Astrocyte of the spinal cord (primary cell): Measurements from ENCODE around the gene WDR17.
"Not testable (repeated sequence)": the region's sequence is repeated elsewhere in the genome, so short reads cannot be mapped to it uniquely, and the experiment has no call there.

ENCODE experiments used
- DNase-seq: peaks from one replicate; pipeline ENCODE4 v3.0.0; 2011; ENCODE audit warnings: low read depth, low spot score
- H3K4me3 ChIP-seq: 2 replicates; pipeline ENCODE4 v1.5.1; 2011; ENCODE audit warnings: low read depth, mild to moderate bottlenecking, low read length, moderate library complexity
- in situ Hi-C: cut with HindIII; loops from 2 replicates; pipeline ENCODE4 v1.10.0; 2017; ENCODE audit warnings: low sequenced_read_pairs
- TF ChIP-seq, protein P1 (sequence below): IDR thresholded peaks from 2 replicates; pipeline ENCODE4 v1.5.1; 2012; ENCODE audit warnings: low read depth, mild to moderate bottlenecking, low read length, inconsistent platforms

WDR17 gene

DNA sequence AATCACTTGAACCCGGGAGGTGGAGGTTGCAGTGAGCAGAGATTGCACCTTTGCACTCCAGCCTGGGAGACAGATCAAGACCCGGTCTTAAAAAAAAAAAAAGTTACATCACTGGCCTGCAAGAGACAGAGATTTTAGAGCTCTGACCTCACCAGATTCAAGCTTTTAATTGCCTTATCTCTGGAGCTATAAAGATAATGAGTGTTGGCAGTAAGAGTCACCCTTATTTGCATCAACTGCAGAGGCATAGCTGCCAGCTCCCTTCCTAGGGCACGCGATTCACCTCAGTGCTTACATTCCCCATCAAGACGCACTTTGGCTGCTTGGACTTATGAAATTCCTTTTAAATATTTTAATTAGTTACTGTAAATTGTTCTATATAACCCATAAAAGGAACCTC is 142.2 kb downstream of the WDR17 start:
- no peak overlapping the region for H3K4me3 ChIP-seq
- DNase-seq: no peak
- TF ChIP-seq, protein P1, sequence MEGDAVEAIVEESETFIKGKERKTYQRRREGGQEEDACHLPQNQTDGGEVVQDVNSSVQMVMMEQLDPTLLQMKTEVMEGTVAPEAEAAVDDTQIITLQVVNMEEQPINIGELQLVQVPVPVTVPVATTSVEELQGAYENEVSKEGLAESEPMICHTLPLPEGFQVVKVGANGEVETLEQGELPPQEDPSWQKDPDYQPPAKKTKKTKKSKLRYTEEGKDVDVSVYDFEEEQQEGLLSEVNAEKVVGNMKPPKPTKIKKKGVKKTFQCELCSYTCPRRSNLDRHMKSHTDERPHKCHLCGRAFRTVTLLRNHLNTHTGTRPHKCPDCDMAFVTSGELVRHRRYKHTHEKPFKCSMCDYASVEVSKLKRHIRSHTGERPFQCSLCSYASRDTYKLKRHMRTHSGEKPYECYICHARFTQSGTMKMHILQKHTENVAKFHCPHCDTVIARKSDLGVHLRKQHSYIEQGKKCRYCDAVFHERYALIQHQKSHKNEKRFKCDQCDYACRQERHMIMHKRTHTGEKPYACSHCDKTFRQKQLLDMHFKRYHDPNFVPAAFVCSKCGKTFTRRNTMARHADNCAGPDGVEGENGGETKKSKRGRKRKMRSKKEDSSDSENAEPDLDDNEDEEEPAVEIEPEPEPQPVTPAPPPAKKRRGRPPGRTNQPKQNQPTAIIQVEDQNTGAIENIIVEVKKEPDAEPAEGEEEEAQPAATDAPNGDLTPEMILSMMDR: no peak
- in situ Hi-C loops: no loop called here

DNA sequence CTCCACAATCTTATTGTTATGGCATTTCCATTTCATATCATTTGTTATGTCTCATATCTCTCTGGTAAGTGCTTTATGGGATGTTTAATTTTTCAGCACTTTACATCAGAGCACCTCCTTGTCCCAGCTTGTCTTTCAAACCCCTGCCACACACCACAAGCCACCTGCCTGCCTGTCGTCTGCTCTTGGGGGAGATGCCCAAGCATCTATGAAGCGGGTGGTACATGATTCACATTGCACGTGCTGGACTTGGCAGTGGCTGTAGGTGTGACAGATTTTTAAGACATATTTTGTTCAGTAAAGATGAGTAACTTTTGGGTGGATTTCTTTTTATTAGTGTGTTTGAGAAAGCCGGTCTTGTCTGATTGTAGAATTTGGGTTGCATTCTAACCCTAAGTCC is 143.9 kb downstream of the WDR17 start:
- in situ Hi-C loops: no loop called here
- TF ChIP-seq, protein P1: no peak
- no peak for DNase-seq
- no peak overlapping the region for H3K4me3 ChIP-seq

DNA sequence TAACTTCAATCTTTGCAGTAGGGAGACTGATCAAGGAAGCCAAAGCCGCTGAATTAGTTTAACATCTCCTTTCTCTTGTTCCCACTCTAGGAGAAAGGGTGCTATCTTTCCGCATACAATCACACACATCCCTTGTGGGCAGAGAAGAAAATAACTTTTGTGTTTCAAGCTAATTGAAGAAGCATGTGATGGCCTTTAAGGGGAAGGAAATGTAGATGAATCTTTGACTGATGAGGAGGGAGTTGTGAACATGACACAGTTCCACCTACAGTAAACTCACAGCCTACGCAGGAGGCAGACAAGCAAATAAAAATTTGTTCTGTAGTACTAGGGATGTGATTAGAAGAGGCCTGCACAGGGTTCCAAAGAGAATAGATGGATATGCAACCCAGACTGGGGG is 144.5 kb downstream of the WDR17 start:
- in situ Hi-C loops: no loop called here
- TF ChIP-seq, protein P1: no peak
- no peak for DNase-seq
- no peak overlapping the region for H3K4me3 ChIP-seq

DNA sequence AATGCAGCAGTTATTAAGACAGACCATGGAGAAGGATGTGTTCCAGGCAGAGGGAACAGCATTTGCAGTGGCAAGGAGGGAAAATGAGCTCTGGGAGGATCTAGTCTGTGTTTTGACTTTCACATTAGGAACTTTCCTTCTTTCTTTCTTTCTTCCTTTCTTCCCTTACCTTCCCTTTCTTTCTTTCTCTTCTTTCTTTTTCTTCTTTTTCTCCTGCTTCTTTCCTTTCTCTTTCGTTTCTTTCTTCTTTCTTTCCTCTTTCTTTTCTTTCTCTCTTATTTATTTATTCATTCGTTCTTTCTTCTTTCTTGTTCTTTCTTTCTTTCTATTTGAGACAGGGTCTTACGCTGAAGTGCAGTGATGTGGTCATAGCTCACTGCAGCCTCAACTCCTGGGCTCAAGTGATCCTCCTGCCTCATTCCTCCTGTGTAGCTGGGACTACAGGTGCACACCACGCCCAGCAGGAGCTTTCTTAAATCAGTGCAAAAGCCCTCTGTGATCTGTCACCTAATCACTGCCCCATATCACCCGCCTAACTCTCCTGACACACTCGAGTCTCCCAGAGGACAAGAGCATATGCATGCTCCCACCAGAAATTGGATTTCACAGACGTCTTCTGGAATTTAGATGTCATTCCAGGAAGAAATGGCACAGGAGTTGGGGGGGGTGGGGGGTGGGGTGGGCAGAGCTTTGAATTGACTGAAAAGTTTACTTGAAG is 145.1 kb downstream of the WDR17 start:
- no peak overlapping the region for H3K4me3 ChIP-seq
- no peak for DNase-seq
- in situ Hi-C loops: no loop called here
- TF ChIP-seq, protein P1: no peak

- DNase-seq, H3K4me3 ChIP-seq, in situ Hi-C loops: not testable (repeated sequence)
Measured at GRCh38 chr4:176212351-176212750, 146.7 kb downstream of the WDR17 start.

GRCh38 chr4:176217510-176217909 is 151.9 kb downstream of the WDR17 start:
- no peak overlapping the region for H3K4me3 ChIP-seq
- TF ChIP-seq, protein P1: no peak
- DNase-seq: no peak
- in situ Hi-C loops: no loop called here

DNA sequence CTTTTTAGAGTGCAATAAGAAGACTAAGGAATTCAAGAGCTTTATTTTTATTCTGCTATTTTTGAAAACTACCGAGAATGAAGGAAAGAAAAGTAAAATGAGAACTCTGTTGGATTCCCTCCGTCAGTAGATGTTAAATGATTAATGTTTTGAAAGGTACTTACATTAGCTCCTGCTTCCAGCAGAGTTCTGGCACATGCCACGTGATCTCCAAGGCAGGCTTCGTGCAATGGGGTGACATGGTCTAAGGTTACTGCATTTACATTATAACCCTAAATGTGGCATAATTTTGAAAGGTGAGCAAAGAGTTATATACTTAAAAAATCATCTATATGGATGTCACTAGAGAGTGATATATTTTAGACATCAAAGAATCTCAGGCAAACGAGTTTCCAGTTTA is 156.5 kb downstream of the WDR17 start:
- in situ Hi-C loops: no loop called here
- TF ChIP-seq, protein P1: no peak
- DNase-seq: no peak

More for the DNA sequence above, 156.5 kb downstream of the WDR17 start:
- H3K4me3 ChIP-seq: no peak overlapping the region
